NCI-H2107 treated with DMSO at 0.1 percent for 48 hours (cell line): ENCODE data around the gene BCL11A.

Experiments used
- DNase-seq: peaks from one replicate; lab custom pipeline; 2025; ENCODE audit not compliant: unreplicated experiment; lab: John Stamatoyannopoulos, UW

The BCL11A gene

GRCh38 chr2:60528281-60529020 is 25.0 kb downstream of the BCL11A start:
- no peak for DNase-seq

- no peak for DNase-seq
Observed at GRCh38 chr2:60527762-60528161, 25.7 kb downstream of the BCL11A start.

GRCh38 chr2:60526623-60527022 is 26.8 kb downstream of the BCL11A start:
- DNase-seq: no peak

GRCh38 chr2:60525899-60526298 is 27.6 kb downstream of the BCL11A start:
- no peak for DNase-seq

GRCh38 chr2:60524874-60525273 is 28.6 kb downstream of the BCL11A start:
- no peak for DNase-seq

GRCh38 chr2:60523963-60524362 is 29.5 kb downstream of the BCL11A start:
- DNase-seq: no peak

- DNase-seq: no peak
Observed at GRCh38 chr2:60522462-60522861, 31.0 kb downstream of the BCL11A start.

GRCh38 chr2:60521626-60522025 is 31.8 kb downstream of the BCL11A start:
- DNase-seq: no peak

- DNase-seq: no peak
Observed at GRCh38 chr2:60520917-60521539, 32.4 kb downstream of the BCL11A start.

GRCh38 chr2:60520151-60520876 is 33.1 kb downstream of the BCL11A start:
- no peak for DNase-seq

GRCh38 chr2:60519231-60519863 is 34.1 kb downstream of the BCL11A start:
- DNase-seq: no peak

- DNase-seq: no peak
Observed at GRCh38 chr2:60518567-60518966, 34.9 kb downstream of the BCL11A start.

GRCh38 chr2:60517446-60517845 is 36.0 kb downstream of the BCL11A start:
- DNase-seq: no peak

GRCh38 chr2:60516826-60517225 is 36.6 kb downstream of the BCL11A start:
- no peak for DNase-seq

GRCh38 chr2:60516383-60516811 is 37.1 kb downstream of the BCL11A start:
- no peak for DNase-seq

GRCh38 chr2:60515721-60516226 is 37.7 kb downstream of the BCL11A start:
- DNase-seq: no peak

- DNase-seq: no peak
Observed at GRCh38 chr2:60513996-60514395, 39.5 kb downstream of the BCL11A start.

GRCh38 chr2:60513191-60513590 is 40.3 kb downstream of the BCL11A start:
- DNase-seq: no peak

GRCh38 chr2:60512641-60513040 is 40.8 kb downstream of the BCL11A start:
- no peak for DNase-seq

GRCh38 chr2:60512062-60512622 is 41.3 kb downstream of the BCL11A start:
- DNase-seq: no peak

GRCh38 chr2:60510713-60511112 is 42.7 kb downstream of the BCL11A start:
- no peak for DNase-seq
